ENCODE data around the gene DSTYK.

Gene DSTYK

GRCh38 chr1:205102404-205102803 lies 109.1 kb downstream of the DSTYK start:
- WGBS (ENCODE audit: extremely low coverage, insufficient coverage, low lambda C conversion rate) = no CpG with 5 or more reads among the region's 3 CpGs
- no peak for DNase-seq
- H3K36me3 ChIP-seq (ENCODE audit: control insufficient read depth, insufficient read depth, low read length) = peaks cover 8% of the 10 kb centered on the region

GRCh38 chr1:205098242-205098641 lies 113.3 kb downstream of the DSTYK start:
- no peak overlapping the region for H3K9ac ChIP-seq (ENCODE audit: low read length)
- H3K4me1 ChIP-seq (ENCODE audit: control insufficient read depth, low read depth, low read length) = no peaks in the 10 kb centered on the region
- H3K79me2 ChIP-seq (ENCODE audit: control insufficient read depth, insufficient read depth, low read length) = no peaks in the 10 kb centered on the region
- no peak overlapping the region for H2BK120ac ChIP-seq (ENCODE audit: low read depth, low read length)
- H3K4ac ChIP-seq (ENCODE audit: low read depth, low read length) = no peak overlapping the region
- H3K4me2 ChIP-seq (ENCODE audit: low read length) = no peak overlapping the region
- H3K79me1 ChIP-seq (ENCODE audit: low read length) = no peaks in the 10 kb centered on the region
- no peak for DNase-seq
- H3K23ac ChIP-seq (ENCODE audit: low read length) = no peak overlapping the region
- no peak overlapping the region for H3K18ac ChIP-seq (ENCODE audit: low read length)
- no peak overlapping the region for H4K8ac ChIP-seq (ENCODE audit: low read depth, low read length)
- H3K56ac ChIP-seq (ENCODE audit: low read length) = no peak overlapping the region
- H2BK15ac ChIP-seq (replicated peaks; ENCODE audit: low read depth) = no peak overlapping the region
- peaks cover 8% of the 10 kb centered on the region for H3K36me3 ChIP-seq (ENCODE audit: control insufficient read depth, insufficient read depth, low read length)
- H4K5ac ChIP-seq (ENCODE audit: low read length) = no peak overlapping the region
- no peak overlapping the region for H2BK5ac ChIP-seq (ENCODE audit: low read length)
- no peak overlapping the region for H3K4me3 ChIP-seq (ENCODE audit: low read length)
- no peaks in the 10 kb centered on the region for H3K27me3 ChIP-seq (ENCODE audit: insufficient read depth, low read length, poor library complexity)
- no peak overlapping the region for H3K27ac ChIP-seq (ENCODE audit: low read depth, low read length)
- H2AK5ac ChIP-seq (ENCODE audit: low read length) = no peak overlapping the region

More at GRCh38 chr1:205102404-205102803, 109.1 kb downstream of the DSTYK start:
- Histone ChIP-seq H2BK120ac (ENCODE audit: low read depth, low read length) (no peak overlapping the region), H3K79me2 (ENCODE audit: control insufficient read depth, insufficient read depth, low read length) (no peaks in the 10 kb centered on the region), H2AK5ac (ENCODE audit: low read length) (no peak overlapping the region), H3K23ac (ENCODE audit: low read length) (no peak overlapping the region), H3K18ac (ENCODE audit: low read length) (no peak overlapping the region), H3K4me1 (ENCODE audit: control insufficient read depth, low read depth, low read length) (no peaks in the 10 kb centered on the region), H3K56ac (ENCODE audit: low read length) (no peak overlapping the region), H4K5ac (ENCODE audit: low read length) (no peak overlapping the region), H3K79me1 (ENCODE audit: low read length) (no peaks in the 10 kb centered on the region), H3K4me2 (ENCODE audit: low read length) (no peak overlapping the region), H3K27me3 (ENCODE audit: insufficient read depth, low read length, poor library complexity) (no peaks in the 10 kb centered on the region), H2BK15ac (replicated peaks; ENCODE audit: low read depth) (no peak overlapping the region), H3K9ac (ENCODE audit: low read length) (no peak overlapping the region), H3K27ac (ENCODE audit: low read depth, low read length) (no peak overlapping the region), H3K4ac (ENCODE audit: low read depth, low read length) (no peak overlapping the region), H3K4me3 (ENCODE audit: low read length) (no peak overlapping the region), H4K8ac (ENCODE audit: low read depth, low read length) (no peak overlapping the region), H2BK5ac (ENCODE audit: low read length) (no peak overlapping the region)

DNA sequence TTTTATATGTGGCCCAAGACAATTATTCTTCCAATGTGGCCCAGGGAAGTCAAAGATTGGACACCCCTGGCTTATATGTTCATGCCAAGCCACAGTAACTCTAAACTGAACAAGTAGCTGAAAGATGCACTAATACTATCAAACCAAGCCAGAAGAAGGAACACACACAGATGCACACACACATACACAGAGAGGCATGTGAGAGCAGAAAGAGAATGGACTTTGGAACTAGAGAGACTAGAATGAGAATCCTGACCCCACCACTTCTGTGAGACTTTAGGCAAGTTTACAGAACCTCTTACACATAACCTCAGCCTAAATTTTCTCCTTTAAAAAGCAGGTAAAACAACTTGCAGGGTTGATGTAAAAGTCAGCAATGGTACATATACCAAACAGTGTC lies 116.1 kb downstream of the DSTYK start:
- Histone ChIP-seq H3K4me1 (ENCODE audit: control insufficient read depth, low read depth, low read length) (no peaks in the 10 kb centered on the region), H3K9ac (ENCODE audit: low read length) (no peak overlapping the region), H3K18ac (ENCODE audit: low read length) (no peak overlapping the region), H3K4ac (ENCODE audit: low read depth, low read length) (no peak overlapping the region), H3K4me3 (ENCODE audit: low read length) (no peak overlapping the region), H3K4me2 (ENCODE audit: low read length) (no peak overlapping the region), H3K27ac (ENCODE audit: low read depth, low read length) (no peak overlapping the region), H2BK5ac (ENCODE audit: low read length) (no peak overlapping the region), H3K23ac (ENCODE audit: low read length) (no peak overlapping the region), H2AK5ac (ENCODE audit: low read length) (no peak overlapping the region), H4K8ac (ENCODE audit: low read depth, low read length) (no peak overlapping the region), H3K79me2 (ENCODE audit: control insufficient read depth, insufficient read depth, low read length) (no peaks in the 10 kb centered on the region), H3K56ac (ENCODE audit: low read length) (no peak overlapping the region), H3K27me3 (ENCODE audit: insufficient read depth, low read length, poor library complexity) (no peaks in the 10 kb centered on the region), H3K36me3 (ENCODE audit: control insufficient read depth, insufficient read depth, low read length) (peaks cover 6% of the 10 kb centered on the region), H2BK120ac (ENCODE audit: low read depth, low read length) (no peak overlapping the region), H4K5ac (ENCODE audit: low read length) (no peak overlapping the region), H2BK15ac (replicated peaks; ENCODE audit: low read depth) (no peak overlapping the region), H3K79me1 (ENCODE audit: low read length) (no peaks in the 10 kb centered on the region)
- DNase-seq = no peak
